Stimulated activated CD4-positive, alpha-beta T cell treated with anti-CD3 and anti-CD28 coated beads, Interleukin-4, amount 100 ng/mL, for 48 hours (primary cell): ENCODE data around the gene NCK2.
"Not testable (repeated sequence)": the region's sequence is repeated elsewhere in the genome, so short reads cannot be mapped to it uniquely, and the experiment has no call there.

Source experiments
- DNase-seq, 2 donors: peaks; one replicate each; pipeline ENCODE4 v3.0.0-alpha.2; 2020; ENCODE audit warnings: low read depth in 2 of 2

The NCK2 gene

DNA sequence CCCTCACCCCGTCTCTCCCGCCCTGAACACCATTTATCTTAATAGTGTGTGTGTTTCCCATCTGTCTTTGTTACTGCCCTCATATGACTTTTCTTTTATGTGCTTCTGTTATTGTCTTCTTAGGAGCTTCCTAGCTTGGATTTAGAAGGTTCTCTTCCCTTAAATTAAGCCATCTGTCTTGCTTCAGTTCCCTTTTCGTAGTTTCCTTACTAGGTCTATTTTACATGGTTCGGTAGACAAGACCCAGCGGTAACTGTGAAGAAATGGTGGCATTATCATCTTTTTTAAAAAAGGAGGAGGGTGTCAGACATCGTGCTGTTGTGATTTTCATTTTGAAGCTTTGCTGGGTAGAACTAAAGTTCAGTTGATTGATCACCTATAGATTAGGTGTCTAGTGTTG lies 10.3 kb downstream of the NCK2 start:
- no peak for DNase-seq

GRCh38 chr2:105755895-105756294 lies 11.2 kb downstream of the NCK2 start:
- no peak for DNase-seq

DNA sequence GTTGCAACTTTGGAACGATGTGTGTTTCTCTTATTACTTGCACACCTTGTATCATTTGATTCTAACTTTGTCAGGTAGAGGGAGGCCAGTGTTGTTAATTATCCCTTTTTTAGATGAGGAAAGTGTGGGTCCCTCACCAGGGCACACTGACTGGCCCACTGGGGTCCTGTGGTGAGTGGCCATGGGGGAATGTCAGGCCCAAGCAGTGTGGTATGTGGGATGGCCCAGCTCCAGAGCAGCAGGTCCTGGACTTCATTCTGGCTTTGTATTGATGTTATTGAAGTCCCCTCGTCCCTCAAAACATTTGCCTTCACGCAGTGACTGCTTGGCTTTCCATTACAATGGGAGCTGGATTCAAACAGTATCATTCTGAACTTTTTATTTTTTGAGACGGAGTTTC lies 11.7 kb downstream of the NCK2 start:
- no peak for DNase-seq

DNA sequence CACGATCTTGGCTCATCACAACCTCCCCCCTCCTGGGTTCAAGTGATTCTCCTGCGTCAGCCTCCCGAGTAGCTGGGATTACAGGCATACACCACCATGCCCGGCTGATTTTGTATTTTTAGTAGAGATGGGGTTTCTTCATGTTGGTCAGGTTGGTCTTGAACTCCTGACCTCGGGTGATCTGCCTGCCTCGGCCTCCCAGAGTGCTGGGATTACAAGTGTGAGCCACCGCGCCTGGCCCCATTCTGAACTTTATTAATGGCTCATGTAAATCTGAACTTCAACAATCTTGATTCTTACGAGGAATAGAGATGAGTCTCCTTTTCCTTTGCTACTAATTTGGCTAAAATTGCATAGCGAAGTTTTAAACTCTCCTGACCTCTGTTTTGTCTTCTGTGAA lies 12.2 kb downstream of the NCK2 start:
- not testable (repeated sequence) for DNase-seq

- DNase-seq: no peak
Observed at GRCh38 chr2:105757433-105757832, 12.7 kb downstream of the NCK2 start.

DNA sequence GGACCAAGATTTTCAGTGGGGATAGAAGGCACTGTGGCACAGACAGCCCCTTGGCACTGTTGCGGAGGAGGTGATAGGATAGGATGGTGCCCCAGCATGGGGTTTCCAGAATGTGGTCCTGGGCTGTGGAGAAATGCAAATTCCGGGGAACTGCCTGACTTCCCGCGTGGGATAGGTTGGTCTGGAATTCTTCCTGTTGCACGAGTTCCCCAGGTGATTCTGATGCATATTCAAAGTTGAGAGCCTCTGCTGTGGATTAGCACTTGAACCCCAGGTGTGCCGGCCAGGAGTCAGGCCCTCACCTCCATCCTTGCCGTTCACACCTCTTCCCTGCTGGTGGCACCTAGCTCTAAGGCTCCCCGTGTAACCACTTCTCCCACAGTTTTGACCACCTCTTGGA lies 15.5 kb downstream of the NCK2 start:
- DNase-seq: no peak

GRCh38 chr2:105760639-105761337 lies 16.1 kb downstream of the NCK2 start:
- DNase-seq: no peak

DNA sequence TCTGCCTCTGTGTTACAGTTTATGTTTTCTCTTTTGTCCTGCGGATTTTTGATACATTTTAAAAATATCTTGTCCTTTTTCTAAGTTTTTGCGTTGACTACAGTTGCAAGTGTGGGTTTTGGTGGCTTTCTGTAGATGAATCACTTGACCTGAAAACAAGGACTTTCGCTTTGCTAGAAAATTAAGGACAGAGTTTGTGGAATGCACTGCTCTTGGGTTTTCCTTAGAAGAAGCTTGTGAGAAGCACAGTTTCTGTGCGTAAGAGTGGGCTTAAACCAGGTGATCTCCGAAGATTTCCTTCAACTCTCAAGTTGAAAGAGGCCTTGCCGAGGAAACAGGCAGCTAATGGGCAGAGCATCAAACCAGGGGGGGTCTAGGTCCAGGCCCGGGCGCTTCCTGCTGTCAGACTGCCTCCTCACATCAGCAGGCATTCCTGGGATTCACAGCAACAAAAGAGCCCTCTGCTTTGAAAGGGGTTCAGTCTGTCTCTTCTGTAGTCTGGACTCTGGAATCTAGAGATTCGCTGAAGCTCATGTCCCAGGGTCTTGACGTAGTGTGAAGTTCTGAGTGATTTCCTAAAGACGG lies 17.3 kb downstream of the NCK2 start:
- no peak for DNase-seq

DNA sequence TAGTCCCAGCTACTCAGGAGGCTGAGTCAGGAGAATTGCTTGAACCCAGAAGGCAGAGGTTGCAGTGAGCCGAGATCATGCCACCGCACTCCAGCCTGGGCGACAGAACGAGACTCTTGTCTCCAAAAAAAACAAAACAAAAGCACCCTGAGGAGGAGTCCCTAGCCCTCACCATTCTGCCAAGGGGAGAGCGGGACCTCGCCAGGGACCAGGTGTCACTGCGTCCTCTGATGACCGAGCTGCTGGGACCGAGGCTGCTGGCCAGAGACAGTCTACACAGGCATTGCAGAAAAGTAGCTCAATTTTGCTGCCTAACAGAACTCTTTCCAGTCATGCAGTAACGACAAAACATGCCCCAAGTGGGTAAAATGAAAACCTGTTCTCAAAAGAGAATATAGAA lies 18.4 kb downstream of the NCK2 start:
- no peak for DNase-seq

DNA sequence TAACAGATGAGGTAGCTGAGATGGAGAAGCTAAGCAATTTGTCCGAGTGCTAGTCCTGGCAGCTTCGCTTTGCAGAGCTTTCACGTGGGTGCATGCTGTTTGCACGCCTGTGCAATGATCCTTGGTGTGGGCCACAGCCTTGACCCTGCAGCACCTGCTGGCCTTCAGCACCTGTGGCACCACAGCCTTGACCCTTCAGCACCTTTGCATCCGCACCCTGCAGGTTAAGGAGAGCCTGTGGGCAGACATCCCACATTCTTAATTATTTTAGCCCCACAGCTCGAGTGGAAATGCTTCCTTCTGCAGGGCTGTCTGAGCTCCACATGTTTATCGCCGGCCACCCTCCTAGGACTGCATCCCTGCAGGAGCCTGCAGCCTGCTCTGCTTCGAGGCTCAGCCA lies 19.3 kb downstream of the NCK2 start:
- no peak for DNase-seq

- DNase-seq: no peak
Observed at GRCh38 chr2:105765415-105766299, 20.9 kb downstream of the NCK2 start.

- DNase-seq: no peak
Observed at GRCh38 chr2:105766300-105766866, 21.7 kb downstream of the NCK2 start.

DNA sequence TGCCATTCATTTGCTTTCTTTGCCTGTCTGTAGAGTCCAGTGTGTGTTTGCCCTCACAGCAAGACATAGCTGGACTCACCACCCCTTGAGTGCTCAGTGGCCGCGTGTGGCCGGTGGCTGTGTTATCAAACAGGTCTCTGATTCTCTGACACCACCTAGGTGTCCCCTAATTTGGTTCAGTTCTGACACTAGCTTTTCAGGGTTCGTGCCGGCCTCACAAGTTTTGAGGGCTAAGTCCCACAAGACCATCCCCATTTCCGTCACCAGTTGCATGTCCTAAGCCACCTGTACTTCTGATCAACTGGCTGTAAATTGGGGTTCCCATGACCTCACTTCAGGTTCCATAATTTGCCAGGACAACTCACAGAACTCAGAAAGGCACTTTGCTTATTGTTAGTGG lies 23.5 kb downstream of the NCK2 start:
- no peak for DNase-seq

GRCh38 chr2:105768961-105769452 lies 24.3 kb downstream of the NCK2 start:
- no peak for DNase-seq

DNA sequence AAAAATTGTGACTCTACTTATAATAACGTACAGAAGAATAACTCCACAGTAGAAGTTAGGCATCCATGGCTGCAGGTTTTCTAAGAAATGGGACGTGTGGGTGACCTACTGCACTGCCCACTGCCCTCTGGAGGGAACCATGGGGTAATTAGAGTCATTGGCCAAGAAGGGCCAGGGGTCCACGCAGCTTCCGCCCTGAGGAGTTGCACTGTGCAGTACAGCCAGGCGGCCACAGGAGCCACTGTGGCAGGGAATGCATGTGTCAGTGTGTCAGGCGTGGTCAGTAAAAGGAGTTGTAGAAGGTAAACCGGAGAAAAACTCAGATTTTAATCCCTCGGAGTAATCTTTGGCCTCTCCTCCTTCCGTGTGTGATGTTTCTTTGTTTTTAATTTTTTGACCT lies 24.8 kb downstream of the NCK2 start:
- DNase-seq: no peak

DNA sequence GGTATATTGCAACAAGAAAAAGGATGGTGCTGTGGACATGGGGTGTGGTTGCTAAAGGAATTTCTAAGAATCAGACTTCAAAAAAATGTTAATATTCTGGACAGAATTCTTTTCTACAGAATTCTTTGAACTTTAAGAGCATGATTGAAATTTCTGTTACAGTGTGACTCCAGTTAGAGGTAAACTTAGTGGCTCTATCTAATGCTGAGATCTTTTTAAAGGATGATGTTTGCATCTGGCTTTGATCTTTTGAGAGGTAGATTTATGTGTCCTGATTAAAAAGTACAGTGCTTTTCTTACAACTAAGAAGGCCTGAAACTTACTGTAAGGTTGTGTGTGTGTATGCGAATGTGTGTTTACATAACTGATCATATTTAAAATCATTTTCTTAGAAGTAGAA lies 25.4 kb downstream of the NCK2 start:
- DNase-seq: no peak

DNA sequence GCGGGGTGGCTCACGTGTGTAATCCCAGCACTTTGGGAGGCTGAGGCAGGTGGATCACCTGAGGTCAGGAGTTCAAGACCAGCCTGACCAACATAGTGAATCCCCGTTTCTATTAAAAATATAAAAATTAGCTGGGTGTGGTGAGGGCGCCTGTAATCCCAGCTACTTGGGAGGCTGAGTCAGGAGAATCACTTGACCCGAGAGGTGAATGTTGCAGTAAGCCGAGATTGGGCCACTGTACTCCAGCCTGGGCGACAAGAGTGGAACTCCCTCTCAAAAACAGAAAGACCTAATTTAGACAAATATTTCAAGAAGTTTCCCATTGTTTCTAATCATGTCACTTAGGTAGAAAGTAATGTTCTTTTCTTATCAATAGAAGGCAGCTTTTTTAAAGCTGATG lies 26.6 kb downstream of the NCK2 start:
- not testable (repeated sequence) for DNase-seq

DNA sequence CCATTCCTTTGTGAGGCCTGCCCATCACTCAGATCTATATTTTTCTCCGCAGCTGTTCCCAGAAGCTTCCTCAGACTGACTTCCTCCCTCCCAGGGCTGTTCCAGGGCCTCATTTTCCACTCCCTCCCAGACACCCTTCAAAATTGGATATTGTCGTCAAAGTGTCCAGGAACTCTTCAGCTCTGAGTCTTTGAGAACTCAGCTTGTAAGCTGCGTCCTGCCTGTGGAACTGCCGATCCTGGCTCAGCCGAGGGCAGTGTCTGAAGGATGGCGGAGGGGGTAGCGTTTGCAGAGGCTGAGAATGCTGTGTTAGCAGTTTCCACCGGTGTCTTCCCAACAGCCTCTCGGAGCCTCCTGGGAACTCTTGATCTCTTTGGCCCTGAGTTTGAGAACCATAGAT lies 27.1 kb downstream of the NCK2 start:
- DNase-seq: no peak

DNA sequence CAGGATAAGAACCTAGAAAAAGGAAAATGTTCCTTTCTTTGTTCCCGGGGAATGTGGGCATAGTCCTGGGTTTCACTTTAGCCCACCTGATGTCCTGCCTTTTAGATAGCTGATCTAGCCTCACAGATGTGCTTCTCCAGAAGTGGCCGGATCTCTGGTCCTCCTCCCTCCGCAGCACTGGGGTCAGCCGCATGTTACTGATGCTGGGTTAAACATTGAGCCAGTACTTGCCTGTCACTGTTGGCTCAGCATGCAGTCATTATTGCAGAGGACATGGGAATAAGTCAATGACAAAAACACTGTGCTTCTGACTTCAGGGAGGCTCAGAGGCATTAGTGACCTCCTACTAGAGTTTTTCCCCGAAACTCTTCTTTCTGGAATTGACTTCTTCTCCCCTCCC lies 27.6 kb downstream of the NCK2 start:
- DNase-seq: no peak

GRCh38 chr2:105773568-105773967 lies 28.9 kb downstream of the NCK2 start:
- DNase-seq: no peak

DNA sequence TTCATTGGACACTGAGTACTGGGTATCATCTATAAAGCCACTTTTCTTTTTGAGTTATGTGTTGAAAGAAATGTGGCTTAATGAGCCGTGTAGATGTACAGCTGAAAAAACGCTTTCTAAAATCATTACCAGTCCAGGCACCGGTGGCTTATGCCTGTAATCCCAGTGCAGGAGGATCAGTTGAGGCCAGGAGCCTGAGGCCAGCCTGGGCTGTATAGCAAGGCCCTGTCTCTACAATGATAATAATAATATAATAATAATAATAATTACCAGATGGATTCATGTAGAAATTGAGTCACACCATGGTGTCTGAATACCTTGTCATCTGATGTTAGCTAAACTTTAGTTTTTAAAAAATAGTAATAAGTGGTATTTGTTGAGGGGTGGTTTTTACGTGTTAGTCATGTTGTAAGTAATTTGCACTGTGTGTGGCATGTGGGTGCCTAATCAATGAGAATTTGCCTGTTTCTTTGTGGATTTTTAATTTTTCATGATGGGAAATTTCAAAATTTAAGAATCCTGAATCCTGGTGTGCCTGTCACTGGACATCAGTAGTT lies 30.1 kb downstream of the NCK2 start:
- DNase-seq: no peak
